GM21825 (cell line): ENCODE data around the gene R3HDM2.
A peak's percentile ranks its signal among the peaks of the same experiment; 100 is the strongest.

ENCODE experiments used
- ATAC-seq: cut with Tn5 transposase; IDR thresholded peaks from one replicate; pipeline ENCODE4 v1.9.1; 2021; ENCODE audit warnings: mild to moderate bottlenecking, moderate library complexity; ENCODE audit not compliant: unreplicated experiment

The R3HDM2 gene

DNA sequence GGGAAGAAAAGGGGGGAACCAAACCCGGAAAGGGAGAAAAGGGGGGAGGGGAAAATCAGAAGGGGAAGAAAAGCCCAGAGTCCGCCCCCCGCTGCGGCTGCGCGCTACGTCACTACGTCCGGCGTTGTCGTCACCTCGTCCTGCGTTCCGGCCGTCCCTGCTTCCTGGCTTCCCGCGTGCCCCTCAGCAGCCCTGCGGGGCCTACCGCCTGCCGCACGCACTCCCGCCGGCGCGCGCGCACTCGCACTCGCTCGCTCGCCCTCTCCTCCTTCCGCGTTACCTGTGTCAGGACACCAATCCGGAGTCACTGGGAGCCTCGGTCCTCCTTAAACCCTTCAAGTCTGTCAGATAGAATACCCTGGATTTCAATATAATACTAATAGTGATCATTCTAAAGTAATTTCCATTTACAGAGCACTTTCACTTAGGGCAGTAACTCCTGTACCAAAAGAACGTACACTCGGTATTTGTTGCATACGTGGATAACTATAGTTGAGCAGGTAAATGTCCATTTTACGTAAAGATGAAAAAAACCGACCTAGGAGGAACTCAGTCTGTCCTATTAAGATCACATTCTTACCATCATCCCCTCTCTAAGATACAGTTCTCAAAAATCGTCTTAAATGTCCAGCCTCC, at the start of gene R3HDM2:
TSS of gene R3HDM2 (minus strand) at position 113 of the 636 bp plus-strand sequence. CDS start 120,615 bp downstream, outside the sequence.
- ATAC-seq, result peak; percentile 92

DNA sequence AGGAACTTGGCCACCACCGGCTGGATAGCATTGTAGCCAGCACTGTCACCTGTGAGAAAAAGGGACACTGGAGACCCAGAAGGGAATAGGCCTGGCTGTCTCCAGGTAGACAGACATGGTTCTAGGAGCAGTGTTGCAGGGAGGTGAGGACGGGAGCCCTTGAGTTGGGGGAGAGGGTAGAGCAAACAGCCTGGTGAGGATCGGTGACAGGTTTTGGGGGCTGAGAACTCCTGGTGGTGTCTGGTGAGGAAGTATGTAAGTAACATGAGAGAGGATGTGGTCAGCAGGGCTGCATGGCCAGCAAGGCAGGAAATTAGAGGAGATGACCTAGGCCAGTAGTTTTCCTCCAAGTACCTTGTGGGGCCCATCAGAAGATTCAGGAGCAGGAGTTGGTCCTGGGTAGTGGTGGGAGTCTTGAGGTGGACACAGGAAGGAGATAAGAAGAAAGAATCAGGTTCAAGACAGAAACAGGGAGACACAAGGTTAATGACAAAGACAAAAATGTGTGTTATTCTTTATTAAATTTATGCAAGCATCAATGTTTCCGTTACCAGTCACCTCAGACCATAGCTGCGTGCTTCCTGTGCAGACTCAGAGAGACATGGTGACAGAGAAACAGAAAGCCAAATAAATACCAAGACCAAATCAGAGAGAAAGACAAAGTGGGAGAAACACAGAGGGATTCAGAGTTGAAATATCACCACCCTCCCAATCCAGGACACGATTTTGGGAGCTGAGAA, 48.7 kb upstream of the R3HDM2 start, which contains the start of gene ARHGAP9:
TSS of gene ARHGAP9 (minus strand) at position 491 of the 740 bp plus-strand sequence. CDS start at position 31, 460 bp downstream.
- no peak for ATAC-seq

DNA sequence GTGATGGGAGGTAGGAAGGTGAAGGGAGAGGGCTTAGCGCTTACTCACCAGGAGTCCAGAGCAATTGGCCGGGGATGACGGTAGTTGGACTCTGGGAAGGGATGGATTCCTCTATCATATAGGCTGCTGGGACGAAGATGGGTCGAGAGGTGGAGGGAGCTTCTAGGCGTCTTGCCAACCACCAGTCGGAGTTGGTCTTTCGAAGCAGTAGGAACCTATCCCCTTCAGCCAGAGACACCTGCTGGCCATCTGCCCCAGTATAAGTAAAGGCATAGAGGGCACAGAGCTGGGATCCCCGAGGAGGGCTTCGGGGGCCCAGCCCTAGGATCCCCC, 48.2 kb upstream of the R3HDM2 start:
- no peak for ATAC-seq

DNA sequence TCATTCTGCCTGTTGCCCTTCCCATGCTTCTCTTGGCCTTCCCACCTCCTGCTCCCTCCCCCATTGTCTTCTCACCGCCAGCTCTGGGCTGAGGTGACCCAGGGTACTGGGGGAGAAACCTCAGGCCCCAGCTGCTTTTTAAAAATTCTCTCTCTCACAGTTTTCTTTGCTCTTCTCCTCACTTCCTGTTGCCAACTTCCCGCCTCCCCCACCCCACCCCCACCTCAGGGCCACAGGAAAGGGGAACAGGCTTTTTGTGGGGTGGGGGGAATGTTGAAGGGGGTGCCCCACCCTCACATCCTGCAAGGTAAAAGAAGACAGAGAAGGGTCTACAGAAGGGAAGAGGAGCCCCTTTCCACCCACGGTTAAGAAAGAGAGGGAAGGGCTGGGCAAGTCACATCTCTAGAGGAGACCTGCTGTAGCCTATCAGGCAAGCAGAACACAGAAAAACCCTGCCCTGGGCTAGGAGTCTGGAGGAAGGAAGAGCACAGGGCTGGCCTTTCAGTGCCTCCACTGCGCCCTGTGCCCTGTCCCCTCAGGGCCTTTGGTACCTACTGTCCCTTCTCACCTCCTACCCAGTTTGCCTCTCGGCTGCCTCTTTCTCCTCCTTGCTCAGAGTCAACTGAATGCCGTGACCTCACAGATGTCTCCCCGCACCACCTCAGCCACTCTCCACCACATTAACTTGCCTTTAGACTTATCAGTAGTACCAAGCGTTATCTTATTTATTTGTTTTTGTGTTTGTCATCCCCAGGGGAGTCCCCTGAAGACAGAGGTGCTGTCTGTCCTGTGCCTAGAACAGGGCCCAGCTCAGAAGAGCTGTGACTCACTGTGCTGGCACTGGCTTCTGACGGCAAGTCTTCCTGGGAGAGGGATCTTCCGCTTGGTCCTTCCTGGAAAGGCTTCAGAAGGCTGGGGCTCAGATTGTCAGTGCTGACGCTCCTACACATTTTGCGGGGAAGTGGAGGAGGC, 47.2 kb upstream of the R3HDM2 start:
- ATAC-seq, result peak; percentile 33

DNA sequence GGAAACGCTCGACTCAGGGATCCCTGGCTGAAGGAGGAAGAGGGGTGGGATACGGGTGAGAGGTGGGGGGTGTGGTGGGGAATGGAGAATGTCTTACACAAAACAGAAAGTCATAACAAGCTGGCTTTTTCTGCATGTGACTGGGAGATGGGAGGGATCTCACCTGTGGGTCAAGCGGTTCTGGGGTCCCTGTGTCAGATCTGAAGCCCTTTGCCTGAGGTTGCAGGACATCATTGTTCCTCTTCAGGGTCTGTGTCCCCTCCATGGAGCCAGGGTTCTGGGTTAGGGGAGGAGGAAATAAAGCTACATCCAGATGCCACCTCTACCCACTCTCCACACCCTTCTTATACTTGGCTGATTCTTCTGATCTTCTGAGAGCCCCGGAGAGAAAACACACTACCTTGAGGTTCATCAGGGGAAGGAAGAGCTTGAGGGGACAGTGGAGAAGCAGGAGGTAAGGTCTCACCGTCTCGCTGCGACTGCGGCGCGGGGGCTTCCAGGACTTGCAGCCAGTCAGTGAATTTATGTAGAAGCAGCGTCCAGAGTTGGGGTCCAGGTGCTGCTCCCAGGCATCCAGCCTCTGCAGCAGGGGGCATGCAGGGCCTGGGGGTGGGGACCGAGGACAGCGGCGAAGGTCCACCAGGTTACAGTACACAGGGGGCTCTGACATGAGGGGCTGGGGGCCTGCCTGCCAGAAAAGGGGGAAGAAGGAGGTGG, 46.3 kb upstream of the R3HDM2 start:
- no peak for ATAC-seq

DNA sequence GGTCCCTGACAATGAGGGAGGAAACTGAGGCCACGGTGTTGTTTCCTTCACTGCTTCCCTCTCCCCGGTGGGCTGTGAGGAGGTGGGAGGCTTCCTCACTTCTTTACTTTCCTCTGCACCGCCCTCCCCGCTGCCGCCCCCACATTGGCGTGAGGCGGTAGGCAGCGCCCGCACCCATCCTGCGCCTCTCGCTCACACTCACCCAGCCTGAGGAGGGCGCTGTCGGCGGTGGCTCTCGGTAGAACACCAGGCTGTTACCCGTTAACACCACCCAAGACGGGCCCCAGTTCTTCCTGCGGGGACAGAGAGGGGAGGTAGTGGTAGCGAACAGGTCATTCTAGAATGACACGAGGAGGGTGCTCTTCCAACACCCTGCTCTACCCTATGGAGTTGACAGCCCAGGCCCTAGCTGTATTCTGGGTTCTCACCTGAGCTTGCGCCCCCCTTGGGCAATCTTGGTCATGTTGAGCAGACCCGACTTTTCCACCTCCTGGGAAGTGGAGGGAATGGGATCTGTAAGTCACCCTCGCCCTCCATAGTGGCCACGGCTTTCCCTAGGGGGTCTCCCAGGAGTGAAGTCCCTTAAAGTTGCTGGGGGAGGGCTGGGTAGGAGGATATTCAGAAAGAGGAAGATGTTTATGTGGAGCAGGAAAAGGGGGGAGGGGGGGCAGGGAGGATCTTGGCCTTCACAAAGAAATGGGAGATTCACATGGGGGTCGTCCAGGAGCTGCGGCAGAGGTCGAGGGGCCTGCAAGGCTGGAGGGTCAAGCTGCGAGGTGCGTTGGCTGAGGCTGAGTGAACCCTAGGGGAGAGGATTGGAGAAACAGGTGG, 45.5 kb upstream of the R3HDM2 start:
- peak; percentile 31 for ATAC-seq

DNA sequence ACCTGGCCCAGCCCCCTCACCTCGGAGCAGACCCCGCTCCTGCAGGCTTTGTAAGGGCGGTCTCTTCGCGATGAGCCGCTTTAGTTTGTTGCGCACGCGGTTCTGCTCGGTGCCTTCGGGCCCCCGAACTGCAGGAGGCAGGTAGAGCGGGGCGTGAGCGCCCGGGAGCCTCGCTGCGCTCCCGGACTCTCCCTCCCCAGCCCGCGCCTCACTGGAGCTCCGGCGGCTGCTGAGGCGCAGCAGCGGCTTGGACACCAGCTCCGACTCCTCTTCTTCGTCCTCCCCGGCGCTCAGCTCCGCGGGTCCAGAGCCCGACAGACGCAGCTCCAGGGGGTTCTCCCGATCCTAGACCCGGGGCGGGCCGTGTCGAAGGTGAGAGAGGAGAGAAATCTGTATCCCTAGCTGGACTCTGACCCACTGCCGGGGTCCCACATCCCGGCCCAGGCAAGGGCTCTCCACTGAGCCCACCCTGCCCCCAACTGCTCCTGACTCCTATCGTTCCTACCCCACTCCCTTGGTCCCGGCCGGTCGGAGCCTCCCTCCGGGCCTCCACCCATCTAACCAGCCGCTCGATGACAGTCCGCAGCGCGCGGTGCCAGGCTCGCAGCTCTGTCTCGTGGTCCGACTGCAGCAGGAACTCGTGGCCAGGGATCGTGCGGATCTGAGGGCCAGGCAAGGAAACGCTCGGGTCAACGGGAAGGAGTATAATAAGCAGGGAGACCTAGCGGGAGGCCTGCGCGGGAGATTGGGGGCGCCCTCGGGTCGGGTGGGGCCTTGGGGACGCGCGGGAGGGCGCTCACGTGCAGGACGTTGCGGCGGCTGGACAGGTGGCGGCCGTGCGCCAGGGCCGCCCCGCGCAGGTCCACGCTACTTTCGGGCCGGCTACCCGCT, 44.7 kb upstream of the R3HDM2 start:
- no peak for ATAC-seq

DNA sequence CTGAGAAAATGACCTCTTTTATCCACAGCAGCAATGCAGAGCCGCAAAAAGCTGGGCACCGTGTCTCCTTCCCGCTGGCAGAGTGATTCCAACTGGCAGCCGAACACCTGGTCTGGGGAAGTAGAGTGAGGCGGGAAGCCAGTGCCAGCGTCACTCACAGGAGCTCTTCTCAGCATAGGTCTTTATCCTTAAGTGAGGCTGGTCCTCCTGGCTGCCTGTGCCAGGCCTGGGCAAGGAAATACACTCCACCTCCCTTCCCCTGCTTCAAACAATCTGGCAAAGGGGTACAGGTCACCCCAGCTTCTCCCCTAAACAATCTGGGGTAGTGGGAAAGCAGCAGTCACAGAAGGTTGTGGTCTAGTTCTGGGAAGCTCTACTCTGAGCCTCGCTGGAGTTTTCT, 44.0 kb upstream of the R3HDM2 start:
- no peak for ATAC-seq

DNA sequence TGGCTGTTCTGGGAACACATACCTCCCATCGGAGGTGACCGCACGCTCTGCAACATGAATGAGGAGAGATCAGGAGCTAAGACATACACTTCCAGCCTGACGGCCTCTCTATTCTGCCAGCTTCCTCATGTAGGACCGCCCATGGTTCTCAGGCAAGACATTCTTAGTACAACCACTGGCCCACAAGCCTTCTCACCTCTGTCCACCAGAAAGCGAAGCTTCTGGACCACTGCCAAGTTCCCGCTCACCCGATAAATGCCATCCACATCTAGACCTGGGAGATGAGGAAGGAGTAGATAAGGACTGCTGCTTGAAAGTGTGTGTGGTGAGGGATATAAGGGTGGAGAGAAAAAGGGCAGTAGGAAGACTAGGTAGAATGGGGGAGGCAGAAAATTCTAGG, 43.6 kb upstream of the R3HDM2 start:
- no peak for ATAC-seq

DNA sequence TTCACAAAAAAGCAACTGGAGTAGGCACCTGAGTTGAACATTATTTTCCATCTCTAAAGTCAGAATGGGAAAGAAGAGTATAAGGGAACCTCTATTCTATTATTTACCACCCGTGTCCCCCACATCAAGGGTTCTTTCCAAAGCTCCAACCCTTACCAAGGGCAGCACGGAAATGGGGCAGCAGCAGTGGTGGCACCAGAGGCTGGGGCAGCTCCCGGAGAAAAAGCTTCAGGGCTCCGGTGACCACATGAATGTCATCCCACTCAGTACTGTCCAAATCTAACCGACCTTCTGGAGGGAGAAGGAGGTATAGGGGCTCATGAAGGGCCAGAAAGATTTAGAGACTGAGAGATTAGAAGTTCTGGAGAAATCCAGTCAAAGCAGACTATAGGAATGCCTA, 43.0 kb upstream of the R3HDM2 start:
- no peak for ATAC-seq

DNA sequence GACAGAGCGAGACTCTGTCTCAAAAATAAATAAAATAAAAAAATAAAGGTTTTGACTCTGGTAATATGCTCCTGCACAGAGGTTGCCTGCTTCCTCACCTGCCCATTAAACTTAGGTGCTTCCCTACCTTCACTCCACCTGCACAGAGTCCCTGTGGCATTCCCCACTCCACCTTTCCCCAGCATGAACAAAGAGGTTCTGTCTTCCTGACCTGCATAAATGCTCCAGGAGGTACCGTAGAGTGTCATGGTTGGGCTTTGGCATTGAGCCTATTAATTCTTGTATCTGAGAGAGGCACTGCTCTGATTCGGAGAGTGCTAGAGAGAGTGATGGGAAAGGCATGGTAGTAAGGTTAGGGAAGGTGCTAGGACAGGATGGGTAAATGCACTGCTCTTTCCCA, 42.5 kb upstream of the R3HDM2 start:
- no peak for ATAC-seq

DNA sequence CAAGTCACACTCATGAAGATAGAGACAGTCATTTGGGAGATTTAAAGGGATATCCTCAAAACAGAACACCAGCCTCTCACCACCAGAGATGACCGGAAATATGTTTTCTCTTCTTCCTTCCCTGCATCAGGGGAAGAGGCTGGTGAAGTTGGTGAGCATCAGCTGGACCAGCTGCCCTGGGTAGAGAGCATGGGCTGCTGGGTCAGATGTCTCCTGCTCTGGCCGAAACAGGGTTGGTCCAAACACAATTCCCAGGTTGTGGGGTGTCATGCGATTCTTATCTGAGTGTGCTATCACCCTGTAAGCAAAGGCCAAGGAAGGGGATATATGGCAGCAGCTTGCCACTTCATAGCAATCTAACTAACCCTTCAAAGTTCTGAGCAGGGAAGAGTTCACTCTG, 41.5 kb upstream of the R3HDM2 start:
- ATAC-seq, result no peak

DNA sequence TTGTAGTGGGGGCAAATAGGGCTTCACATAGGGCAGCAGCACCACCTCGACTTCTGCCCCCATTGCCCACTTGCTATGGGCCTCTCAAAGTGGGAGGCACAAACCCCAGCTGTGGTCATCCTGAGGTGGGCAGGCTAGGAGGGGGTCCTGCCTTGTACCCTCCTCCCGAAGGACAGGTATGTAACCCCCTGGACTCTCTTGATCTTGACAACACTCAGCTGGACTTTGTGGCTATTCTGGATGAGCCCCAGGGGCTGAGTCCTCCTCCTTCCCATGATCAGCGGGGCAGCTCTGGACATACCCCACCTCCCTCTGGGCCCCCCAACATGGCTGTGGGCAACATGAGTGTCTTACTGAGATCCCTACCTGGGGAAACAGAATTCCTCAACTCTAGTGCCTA, 40.8 kb upstream of the R3HDM2 start:
- ATAC-seq, result no peak

DNA sequence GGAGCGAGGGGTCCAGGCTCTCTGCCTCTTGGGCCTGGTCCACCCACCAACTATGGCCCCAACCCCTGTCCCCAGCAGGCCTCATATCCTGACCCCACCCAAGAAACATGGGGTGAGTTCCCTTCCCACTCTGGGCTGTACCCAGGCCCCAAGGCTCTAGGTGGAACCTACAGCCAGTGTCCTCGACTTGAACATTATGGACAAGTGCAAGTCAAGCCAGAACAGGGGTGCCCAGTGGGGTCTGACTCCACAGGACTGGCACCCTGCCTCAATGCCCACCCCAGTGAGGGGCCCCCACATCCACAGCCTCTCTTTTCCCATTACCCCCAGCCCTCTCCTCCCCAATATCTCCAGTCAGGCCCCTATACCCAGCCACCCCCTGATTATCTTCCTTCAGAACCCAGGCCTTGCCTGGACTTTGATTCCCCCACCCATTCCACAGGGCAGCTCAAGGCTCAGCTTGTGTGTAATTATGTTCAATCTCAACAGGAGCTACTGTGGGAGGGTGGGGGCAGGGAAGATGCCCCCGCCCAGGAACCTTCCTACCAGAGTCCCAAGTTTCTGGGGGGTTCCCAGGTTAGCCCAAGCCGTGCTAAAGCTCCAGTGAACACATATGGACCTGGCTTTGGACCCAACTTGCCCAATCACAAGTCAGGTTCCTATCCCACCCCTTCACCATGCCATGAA, 40.3 kb upstream of the R3HDM2 start:
- no peak for ATAC-seq

DNA sequence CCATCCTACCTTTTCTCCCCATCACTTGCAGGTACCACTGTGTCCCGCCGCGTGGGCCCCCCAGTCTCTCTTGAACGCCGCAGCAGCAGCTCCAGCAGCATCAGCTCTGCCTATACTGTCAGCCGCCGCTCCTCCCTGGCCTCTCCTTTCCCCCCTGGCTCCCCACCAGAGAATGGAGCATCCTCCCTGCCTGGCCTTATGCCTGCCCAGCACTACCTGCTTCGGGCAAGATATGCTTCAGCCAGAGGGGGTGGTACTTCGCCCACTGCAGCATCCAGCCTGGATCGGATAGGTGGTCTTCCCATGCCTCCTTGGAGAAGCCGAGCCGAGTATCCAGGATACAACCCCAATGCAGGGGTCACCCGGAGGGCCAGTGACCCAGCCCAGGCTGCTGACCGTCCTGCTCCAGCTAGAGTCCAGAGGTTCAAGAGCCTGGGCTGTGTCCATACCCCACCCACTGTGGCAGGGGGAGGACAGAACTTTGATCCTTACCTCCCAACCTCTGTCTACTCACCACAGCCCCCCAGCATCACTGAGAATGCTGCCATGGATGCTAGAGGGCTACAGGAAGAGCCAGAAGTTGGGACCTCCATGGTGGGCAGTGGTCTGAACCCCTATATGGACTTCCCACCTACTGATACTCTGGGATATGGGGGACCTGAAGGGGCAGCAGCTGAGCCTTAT, 39.6 kb upstream of the R3HDM2 start:
- ATAC-seq, result no peak

DNA sequence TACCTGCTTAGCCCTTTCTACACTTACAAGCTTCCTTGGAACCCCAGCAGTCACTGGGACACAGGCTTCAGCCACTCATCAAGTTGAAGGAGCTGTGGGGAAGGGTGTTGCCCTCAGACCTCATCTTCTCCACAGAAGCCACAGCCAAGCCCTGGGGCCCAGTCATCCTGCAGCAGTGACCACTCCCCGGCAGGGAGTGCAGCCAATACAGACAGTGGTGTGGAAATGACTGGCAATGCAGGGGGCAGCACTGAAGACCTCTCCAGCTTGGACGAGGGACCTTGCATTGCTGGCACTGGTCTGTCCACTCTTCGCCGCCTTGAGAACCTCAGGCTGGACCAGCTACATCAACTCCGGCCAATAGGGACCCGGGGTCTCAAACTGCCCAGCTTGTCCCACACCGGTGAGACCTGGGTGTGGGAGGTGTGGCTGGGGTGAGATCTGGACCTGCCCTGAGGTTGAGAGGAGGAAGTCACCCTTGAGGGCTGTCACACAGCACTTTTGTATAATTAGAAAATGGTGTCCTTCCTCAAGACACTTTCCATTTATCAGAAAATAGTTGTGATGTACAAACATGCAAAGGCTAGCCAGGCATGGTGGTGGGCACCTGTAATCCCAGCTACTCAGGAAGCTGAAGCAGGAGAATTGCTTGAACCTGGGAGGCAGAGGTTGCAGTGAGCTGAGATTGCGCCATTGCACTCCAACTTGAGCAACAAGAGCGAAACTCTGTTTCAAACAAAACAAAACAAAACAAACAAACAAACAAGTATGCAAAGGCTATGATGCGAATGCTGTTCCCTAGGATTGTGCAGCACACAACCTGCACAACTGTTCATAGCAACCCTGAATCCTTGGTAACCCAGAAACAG, 38.7 kb upstream of the R3HDM2 start:
- no peak for ATAC-seq

DNA sequence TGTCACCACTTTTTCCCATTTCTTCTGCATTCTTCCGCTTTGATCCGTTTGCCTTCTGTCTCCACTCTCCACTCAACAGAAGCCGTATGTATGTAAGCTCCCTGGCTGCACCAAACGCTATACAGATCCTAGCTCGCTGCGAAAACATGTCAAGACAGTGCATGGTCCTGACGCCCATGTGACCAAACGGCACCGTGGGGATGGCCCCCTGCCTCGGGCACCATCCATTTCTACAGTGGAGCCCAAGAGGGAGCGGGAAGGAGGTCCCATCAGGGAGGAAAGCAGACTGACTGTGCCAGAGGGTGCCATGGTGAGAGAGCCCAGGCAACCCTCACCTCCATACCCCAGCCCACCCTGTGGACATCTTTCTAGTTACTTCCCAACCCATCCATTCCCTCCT, 37.1 kb upstream of the R3HDM2 start:
- no peak for ATAC-seq
